Sigmoid colon (tissue), 7 donors: ENCODE results near the gene SLC9A8. TPM values are rescaled to one million over a fixed set of nuclear protein-coding genes. Genes with fewer than 3 reads are reported as not detected.

Experiments used
- DNase-seq: peaks from one replicate; pipeline ENCODE4 v3.0.0-alpha.2; 2019
- H3K27ac ChIP-seq, 4 donors: fragments of 200-600 bp; sonication (generic); one replicate each; pipeline ENCODE4 v1.5.1; 2016 to 2019; ENCODE audit warnings: mild to moderate bottlenecking in 1 of 4
- H3K27me3 ChIP-seq, 3 donors: fragments of 200-600 bp; sonication (generic); one replicate each; pipeline ENCODE4 v1.5.1; 2019; ENCODE audit warnings: mild to moderate bottlenecking in 1 of 3
- H3K36me3 ChIP-seq, 4 donors: fragments of 200-600 bp; sonication (generic); one replicate each; pipeline ENCODE4 v1.5.1; 2016 to 2019
- H3K4me1 ChIP-seq, 4 donors: fragments of 200-600 bp; sonication (generic); one replicate each; pipeline ENCODE4 v1.5.1; 2017 to 2019
- H3K4me3 ChIP-seq, 4 donors: fragments of 200-600 bp; sonication (generic); one replicate each; pipeline ENCODE4 v1.5.1; 2017 to 2019; ENCODE audit warnings: mild to moderate bottlenecking in 2 of 4, moderate library complexity in 1 of 4
- H3K9me3 ChIP-seq, 4 donors: fragments of 200-600 bp in 3 of 4; sonication (generic) in 3 of 4; one replicate each; pipeline versions ENCODE4 v1.5.1 to v1.6.1; 2013 to 2019
- CTCF ChIP-seq, 4 experiments: fragments of 450-650 bp in 3 of 4; fragments of 200-600 bp in 1 of 4; IDR thresholded peaks; one replicate each; pipeline ENCODE4 v1.5.1; 2016 to 2019; ENCODE audit warnings: antibody characterized with exemption in 4 of 4, mild to moderate bottlenecking in 3 of 4, moderate library complexity in 2 of 4
- EP300 ChIP-seq, 4 donors: sonication (generic); formaldehyde crosslinking; IDR thresholded peaks; one replicate each; pipeline ENCODE4 v1.6.1; 2017; ENCODE audit warnings: antibody characterized with exemption in 4 of 4
- POLR2A ChIP-seq, 2 donors: fragments of 450-650 bp; IDR thresholded peaks; one replicate each; pipeline ENCODE4 v1.6.1; 2016; ENCODE audit warnings: antibody characterized with exemption in 2 of 2, mild to moderate bottlenecking in 2 of 2, moderate library complexity in 2 of 2
- POLR2AphosphoS5 ChIP-seq, 4 donors: sonication (generic); formaldehyde crosslinking; IDR thresholded peaks; one replicate each; pipeline ENCODE4 v1.6.1; 2017; ENCODE audit warnings: antibody characterized with exemption in 4 of 4
- WGBS, 2 donors: extraction: QIAGEN DNeasy Blood & Tissue Kit; methylation state at CpG; one replicate each; pipeline ENCODE4 v1.1.7; 2013; 5-methylcytosine and 5-hydroxymethylcytosine counted together
- intact Hi-C: fragments of 100-400 bp; cut with DNase I; formaldehyde crosslinking; loops from one replicate; pipeline ENCODE4 v1.15.1; 2023
- polyA plus RNA-seq, 3 donors: library from polyadenylated mRNA; stranded (reverse); fragments of 200-250 nt; gene quantifications; one replicate each; pipeline ENCODE4 v1.2.3, GENCODE V29; 2013
- total RNA-seq, 4 donors: library from RNA; depleted of rRNA; stranded (reverse); fragments of >200 nt; gene quantifications; one replicate each; pipeline ENCODE4 v1.1.0, GENCODE V29; 2016
- donor health status: healthy with polysubstance abuse.
- donor health status: Bipolar disorder and iron deficiency.
- donor health status: healthy.

SLC9A8 gene
- total and polyA plus RNA-seq, 7 donors: 1.8 to 14.7 (median 5.7) TPM

GRCh38 chr20:49786668-49787370 is 25.8 kb upstream of the SLC9A8 start:
- Histone ChIP-seq H3K27me3 (no peaks in the 10 kb centered on the region), H3K27ac (no peak overlapping the region), H3K4me1 (no peaks in the 10 kb centered on the region), H3K36me3 (no peaks in the 10 kb centered on the region), H3K9me3 (no peaks in the 10 kb centered on the region), H3K4me3 (no peak overlapping the region)
- no peak for TF ChIP-seq POLR2AphosphoS5 (IDR thresholded peaks at IDR 0.05)
- TF ChIP-seq POLR2A (IDR thresholded peaks at IDR 0.05): no peak
- no peak for TF ChIP-seq EP300 (IDR thresholded peaks at IDR 0.05)
- TF ChIP-seq CTCF (IDR thresholded peaks at IDR 0.05): no peak
- intact Hi-C loops: no loop called here
- DNase-seq: no peak
- 51 to 82% methylated on average over 7 of the region's 7 CpGs for WGBS, 2 donors

GRCh38 chr20:49787371-49788357 is 25.0 kb upstream of the SLC9A8 start:
- H3K4me1 ChIP-seq: no peaks in the 10 kb centered on the region
- H3K4me3 ChIP-seq: no peak overlapping the region
- WGBS, 2 donors: 72 to 90% methylated on average over 9 of the region's 9 CpGs
- no peak for TF ChIP-seq EP300 (IDR thresholded peaks at IDR 0.05)
- no peak for TF ChIP-seq POLR2AphosphoS5 (IDR thresholded peaks at IDR 0.05)
- no peak overlapping the region for H3K27ac ChIP-seq
- no peak for DNase-seq
- H3K27me3 ChIP-seq: no peaks in the 10 kb centered on the region
- no peaks in the 10 kb centered on the region for H3K36me3 ChIP-seq
- H3K9me3 ChIP-seq: no peaks in the 10 kb centered on the region
- intact Hi-C loops: no loop called here

- no peak for DNase-seq
- Histone ChIP-seq H3K4me3 (no peak overlapping the region), H3K27me3 (no peaks in the 10 kb centered on the region), H3K36me3 (no peaks in the 10 kb centered on the region), H3K27ac (peak overlapping the region in 2 of 4 donors; percentile 1 to 24), H3K9me3 (no peaks in the 10 kb centered on the region), H3K4me1 (no peaks in the 10 kb centered on the region)
- 51 to 58% methylated on average over 9 of the region's 9 CpGs for WGBS, 2 donors
- TF ChIP-seq EP300 (IDR thresholded peaks at IDR 0.05) (peak in 1 of 4 donors; percentile 6), POLR2A (IDR thresholded peaks at IDR 0.05) (no peak), CTCF (IDR thresholded peaks at IDR 0.05) (no peak), POLR2AphosphoS5 (IDR thresholded peaks at IDR 0.05) (no peak)
- intact Hi-C loops: no loop called here
Measured at GRCh38 chr20:49790077-49790798, 22.4 kb upstream of the SLC9A8 start.

GRCh38 chr20:49791165-49791564 is 21.5 kb upstream of the SLC9A8 start:
- no peak overlapping the region for H3K4me3 ChIP-seq
- WGBS, 2 donors: 41 to 87% methylated on average over 2 of the region's 2 CpGs
- no peaks in the 10 kb centered on the region for H3K9me3 ChIP-seq
- H3K27ac ChIP-seq: no peak overlapping the region
- DNase-seq: no peak
- H3K27me3 ChIP-seq: no peaks in the 10 kb centered on the region
- intact Hi-C loops: no loop called here
- TF ChIP-seq CTCF (IDR thresholded peaks at IDR 0.05): no peak
- no peak for TF ChIP-seq EP300 (IDR thresholded peaks at IDR 0.05)
- no peak for TF ChIP-seq POLR2A (IDR thresholded peaks at IDR 0.05)
- TF ChIP-seq POLR2AphosphoS5 (IDR thresholded peaks at IDR 0.05): no peak
- H3K36me3 ChIP-seq: no peaks in the 10 kb centered on the region
- H3K4me1 ChIP-seq: no peaks in the 10 kb centered on the region
